Measurements from ENCODE around the gene DGKI.

The DGKI gene

DNA sequence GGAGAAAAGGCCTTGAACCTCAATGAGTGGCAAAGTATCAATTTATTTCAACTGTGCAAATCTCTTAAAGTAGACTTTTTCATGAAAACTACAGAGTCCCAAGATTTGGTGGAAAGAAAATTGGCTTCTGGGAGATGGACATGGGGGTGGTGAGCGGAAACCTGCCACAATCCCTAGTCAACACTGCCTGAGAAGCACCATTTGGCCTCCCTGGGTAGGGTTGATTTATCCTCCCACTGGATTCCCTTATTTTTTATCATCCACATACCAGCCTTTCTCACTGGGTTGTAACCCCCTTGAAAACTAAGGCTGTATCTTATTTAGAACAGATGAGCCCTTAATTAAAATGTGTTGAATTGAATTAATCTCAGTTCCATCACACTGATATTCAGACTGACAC, 401.5 kb downstream of the DGKI start:
- in situ Hi-C loops (cut with MboI; ENCODE audit: low sequenced_read_pairs), result no loop called here

DNA sequence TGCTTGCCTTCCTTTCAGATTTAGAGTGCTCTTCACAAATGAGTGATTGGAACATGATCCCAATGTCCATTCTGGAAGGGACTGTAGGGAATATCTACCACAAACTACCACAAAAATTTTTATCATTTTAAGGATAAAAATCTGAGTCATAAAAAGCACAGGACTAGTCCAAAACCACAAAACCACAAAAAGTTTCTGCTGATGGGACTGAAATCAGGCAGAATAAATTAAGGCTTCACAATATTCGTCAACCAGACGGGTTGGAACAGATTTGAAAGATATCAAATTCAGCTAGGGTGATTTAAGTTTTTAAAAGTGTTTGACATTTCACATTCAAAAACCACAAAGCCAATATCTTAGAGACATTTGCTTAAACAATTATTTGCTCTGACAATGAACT, 403.2 kb downstream of the DGKI start:
- in situ Hi-C loops (cut with MboI; ENCODE audit: low sequenced_read_pairs), result no loop called here

DNA sequence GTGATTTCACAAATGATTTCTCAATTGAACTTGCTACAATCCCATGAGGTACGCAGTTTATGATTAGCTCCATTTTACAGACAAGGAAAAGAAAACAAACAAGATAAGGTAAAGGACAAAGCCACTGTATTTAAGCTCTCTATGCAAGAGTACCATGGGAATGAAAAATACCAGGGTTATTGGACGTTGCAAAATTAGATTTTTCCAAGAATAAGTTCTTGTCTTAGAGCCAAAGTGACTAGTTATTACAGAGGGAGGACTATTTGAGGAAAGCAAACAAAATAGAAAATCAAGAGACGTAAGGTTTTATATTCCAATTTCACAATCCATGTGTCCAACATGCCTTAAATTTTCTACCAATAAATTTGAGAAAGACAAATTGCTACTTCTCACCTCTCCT, 405.3 kb downstream of the DGKI start:
- in situ Hi-C loops (cut with MboI; ENCODE audit: low sequenced_read_pairs), result no loop called here

DNA sequence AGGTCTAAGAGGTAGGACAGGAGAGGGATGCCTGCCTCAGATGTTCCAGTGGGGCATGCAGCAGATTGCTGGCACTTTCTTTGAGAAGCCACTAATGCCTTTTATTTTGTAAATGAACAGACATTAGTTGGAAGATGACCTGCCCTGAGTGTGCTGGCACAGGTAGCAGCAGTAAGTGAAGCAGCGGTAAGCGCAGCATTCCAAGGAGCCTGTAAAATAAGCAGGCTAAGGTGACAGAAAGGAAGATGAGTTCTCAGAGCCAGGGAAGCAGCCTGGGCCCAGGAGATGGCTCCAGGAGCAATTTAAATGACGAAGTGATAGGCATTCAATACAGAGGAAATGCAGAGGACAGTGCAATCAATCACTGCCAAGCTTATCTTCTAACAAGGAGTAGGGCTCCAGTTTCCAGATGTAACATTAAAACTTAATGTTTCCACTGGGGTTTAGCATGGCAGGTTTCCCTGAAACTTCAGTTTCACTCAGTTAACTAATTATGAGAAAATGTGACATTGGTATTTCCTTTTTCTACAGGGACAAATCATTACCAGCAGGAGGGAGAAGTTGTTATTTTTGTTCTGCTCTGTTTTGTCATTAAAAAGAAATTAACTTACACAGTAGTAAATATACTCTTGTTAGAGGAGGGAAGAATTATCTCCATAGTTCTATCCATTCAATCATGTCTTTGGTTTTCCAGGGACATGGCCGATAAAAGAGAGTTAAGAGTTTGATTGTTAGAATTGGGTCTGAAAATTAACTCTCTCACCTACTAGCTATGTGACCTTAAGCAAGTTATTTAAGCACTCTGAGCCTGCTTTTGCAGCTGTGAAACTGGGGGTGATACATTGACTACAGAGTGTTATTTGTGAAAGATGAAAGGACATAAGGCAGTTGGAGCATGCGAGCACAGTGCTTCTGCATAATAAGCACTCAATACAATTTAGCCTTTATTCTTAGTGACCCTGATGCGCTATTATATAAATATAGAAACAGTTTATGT, 406.6 kb downstream of the DGKI start:
- in situ Hi-C loops (cut with MboI; ENCODE audit: low sequenced_read_pairs), result no loop called here

DNA sequence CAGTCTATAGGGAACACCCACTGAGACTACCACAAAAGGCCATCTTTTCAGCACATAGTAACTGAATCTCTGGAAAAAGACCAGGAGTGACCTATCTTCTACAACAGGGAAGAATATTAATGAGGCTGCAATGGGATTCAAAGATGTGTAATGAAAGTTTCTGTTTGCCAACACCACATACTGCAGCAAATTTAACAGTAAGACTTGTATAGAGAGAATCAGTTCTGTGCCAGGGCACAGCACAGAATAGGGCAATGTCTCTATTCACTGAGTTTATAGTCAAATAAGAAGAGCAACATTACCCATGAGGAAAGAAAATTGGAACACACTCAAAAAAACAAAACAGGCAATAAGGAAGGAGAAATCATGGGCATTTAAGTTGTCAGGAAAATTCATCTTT, 411.8 kb downstream of the DGKI start:
- in situ Hi-C loops (cut with MboI; ENCODE audit: low sequenced_read_pairs), result no loop called here

DNA sequence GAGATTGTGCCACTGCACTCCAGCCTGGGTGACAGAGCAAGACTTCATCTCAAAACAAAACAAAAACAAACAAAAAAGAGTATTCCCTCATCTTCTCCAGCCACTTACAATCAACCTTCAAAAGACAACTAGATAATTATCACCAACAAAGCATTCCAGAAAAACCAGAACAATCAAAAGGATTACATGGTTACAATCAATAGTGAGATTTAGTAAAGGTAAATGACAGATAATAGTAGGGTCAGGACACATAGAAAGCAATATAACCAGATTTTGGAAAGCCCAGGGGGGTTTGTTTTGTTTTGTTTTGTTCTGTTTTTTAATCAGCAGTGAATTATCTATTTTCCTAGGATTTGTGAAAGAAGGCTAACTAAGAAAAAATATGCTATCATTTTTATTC, 412.2 kb downstream of the DGKI start:
- in situ Hi-C loops (cut with MboI; ENCODE audit: low sequenced_read_pairs), result no loop called here

DNA sequence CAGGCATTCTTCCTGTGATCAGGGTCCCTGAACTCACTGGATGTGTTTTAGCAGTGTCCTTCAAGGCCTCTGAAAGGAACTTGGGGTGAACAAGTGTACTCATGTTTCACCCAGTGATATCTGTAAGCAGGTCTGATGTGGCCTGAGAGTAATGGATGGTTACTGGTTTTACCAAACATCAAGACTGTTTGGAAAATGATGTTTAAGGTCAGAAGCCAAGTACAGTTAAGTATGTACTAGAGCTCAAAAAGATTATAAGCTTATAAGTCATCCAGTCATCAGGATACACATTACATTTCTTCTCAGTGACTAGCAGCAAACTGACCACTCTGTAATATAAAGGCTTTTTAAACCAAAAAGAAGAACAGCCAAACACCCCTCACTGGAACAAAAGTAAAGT, 423.5 kb downstream of the DGKI start:
- in situ Hi-C loops (cut with MboI; ENCODE audit: low sequenced_read_pairs), result no loop called here

DNA sequence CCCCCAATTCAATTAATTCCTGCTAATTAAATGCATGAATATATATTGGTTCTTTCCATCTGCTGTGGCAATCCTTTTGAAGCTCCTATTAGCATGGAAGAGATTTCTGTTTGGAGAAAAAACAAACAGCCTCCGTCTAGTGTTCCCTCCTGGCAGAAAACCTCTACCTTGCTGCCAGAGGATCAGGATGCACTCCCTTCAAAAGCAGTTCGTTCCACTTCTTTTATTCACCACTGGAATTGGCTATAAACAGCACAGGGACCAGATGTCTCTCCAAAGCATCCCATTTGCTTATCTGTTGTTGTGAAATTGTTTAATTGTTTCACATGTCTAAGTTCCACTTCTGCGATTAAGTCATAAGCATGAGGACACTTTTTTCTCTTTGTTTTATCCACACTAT, 425.4 kb downstream of the DGKI start:
- in situ Hi-C loops (cut with MboI; ENCODE audit: low sequenced_read_pairs), result no loop called here

DNA sequence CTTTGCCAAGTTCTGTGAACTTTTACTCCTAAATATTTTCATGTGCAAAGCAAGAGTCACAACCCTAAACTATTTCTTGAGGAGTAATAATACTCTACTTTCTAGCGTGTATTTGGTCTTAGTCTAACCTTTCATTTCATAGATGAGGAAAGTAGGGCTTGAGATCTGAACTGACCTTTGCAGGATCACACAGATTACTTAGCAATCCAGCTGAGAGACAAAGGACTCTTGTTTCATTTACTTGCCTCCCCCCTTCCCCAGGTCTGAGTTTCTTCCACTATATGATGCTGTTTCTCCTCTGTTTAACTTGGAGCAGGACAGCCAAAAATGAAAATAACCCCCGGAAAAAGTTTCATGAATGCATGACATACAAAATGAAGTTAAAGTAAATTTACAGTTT, 427.9 kb downstream of the DGKI start:
- in situ Hi-C loops (cut with MboI; ENCODE audit: low sequenced_read_pairs), result no loop called here

DNA sequence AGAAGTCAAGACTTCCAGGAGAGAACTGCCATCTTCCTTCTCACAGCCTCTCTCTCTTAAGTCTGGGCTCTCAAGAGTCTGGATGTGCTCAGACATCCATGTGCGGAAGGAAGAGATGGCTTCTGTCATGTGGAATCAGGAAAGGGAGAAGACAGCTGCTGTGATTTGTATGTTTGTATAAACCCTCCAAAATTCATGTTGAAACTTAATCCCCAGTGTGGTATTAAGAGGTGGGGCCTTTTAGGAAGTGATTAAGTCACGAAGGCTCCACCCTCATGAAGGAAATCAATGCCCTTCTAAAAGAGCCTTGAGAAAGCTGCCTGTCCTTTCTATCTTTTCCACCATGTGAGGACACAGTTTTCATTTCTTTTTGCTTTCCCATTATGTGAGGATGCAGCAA, 429.3 kb downstream of the DGKI start:
- in situ Hi-C loops (cut with MboI; ENCODE audit: low sequenced_read_pairs), result no loop called here

DNA sequence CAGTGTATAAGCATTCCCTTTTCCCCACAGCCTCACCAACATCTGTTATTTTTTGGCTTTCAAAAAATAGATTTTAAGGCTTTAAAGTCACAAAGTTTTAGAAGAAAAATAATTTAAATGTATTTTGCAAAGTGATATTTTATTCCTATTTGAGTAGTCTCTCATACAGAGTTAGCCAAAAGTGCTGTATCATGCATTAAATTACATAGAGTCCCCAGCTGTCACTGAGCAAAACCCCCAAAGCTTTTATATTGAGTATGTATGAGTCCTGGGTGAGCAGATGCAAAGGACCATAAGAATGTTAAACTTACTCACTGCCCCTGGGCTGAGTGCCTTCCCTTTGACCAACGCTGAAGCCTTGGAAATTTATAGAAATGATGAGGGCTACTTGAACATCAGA, 432.9 kb downstream of the DGKI start:
- in situ Hi-C loops (cut with MboI; ENCODE audit: low sequenced_read_pairs), result no loop called here

DNA sequence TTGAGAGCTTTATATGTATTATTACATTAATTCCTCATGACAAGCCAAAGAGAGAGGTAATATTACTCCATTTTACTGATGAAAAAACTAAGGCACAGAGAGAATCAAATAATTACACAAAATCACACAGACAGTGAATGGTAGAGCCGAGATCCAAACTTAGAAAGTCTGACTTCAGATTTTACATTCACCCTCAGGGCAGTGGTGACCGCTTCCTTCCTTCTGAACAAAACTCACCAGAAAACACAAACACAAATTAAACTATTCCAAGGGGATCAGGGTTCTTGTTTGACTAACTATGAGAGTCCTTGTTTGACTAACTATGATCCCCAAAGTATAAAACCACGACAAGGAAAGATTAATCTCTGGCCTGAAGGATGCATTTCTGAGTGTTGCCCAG, 435.3 kb downstream of the DGKI start:
- in situ Hi-C loops (cut with MboI; ENCODE audit: low sequenced_read_pairs), result no loop called here

DNA sequence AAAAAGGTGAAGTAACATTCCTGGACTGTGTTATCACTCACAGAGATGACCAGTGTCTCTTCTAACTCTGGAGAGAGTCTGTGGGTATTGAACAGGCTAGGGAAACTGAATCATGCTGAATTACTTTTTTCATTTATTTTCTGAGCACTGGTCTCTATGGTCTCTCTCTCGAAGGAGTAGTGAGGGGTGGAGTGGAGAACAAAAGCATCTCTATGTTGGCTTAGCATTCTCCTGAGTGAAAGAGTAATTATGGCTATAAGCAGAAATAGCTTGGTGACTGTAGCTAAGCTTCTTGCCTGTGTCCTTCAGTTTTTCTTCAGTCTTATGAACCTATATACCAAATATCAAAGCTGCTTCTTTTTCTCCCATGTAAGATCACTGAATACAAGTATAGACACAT, 438.6 kb downstream of the DGKI start:
- in situ Hi-C loops (cut with MboI; ENCODE audit: low sequenced_read_pairs), result no loop called here

DNA sequence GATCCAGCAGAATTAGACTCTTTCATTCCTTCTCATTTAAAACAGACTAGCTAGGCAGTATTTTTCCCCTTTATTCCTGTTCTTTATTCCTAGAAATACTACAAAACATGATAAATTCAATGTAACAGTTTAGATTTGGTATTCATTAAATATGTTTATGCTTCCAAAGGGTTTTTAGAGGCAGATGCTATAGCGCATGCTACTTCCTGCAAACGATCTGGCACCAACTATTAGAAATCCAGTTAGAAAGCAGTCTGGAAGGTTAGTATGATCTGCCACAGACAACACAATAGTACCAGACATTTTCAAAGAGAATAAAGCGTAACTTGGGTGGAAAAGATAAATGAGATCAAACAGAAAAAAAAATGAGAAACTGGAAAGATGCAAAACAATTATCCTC, 439.7 kb downstream of the DGKI start:
- in situ Hi-C loops (cut with MboI; ENCODE audit: low sequenced_read_pairs), result no loop called here

DNA sequence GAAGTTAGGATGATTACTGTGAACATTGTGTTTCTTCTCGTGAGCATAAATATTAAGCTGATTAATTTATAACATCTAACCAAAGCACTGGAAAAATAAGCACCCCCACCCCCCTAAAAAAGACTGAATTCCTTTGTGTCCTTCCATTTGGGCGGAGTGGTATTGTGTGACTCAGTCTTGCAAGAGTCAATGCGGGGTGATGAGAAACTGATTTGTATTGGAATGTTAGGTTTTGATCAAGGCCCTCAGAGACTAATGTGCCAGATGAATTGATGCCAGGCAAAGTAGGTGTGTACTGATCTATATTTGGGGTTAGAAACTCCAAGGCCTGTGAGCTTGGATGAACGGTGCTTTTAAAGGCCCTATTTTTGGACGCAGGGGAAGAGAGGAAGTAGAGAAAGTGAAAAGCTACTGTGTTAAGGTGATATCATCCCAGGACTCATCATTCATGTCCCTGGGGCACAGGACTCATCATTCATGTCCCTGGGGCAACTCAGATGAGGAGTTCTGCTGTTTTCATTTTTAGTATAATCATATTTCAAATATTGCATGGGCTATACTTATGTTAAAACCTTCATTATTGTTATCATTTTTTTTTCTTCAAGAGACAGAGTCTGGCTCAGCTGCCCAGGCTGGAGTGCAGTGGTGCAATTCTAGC, 442.0 kb downstream of the DGKI start:
- in situ Hi-C loops (cut with MboI; ENCODE audit: low sequenced_read_pairs), result no loop called here

DNA sequence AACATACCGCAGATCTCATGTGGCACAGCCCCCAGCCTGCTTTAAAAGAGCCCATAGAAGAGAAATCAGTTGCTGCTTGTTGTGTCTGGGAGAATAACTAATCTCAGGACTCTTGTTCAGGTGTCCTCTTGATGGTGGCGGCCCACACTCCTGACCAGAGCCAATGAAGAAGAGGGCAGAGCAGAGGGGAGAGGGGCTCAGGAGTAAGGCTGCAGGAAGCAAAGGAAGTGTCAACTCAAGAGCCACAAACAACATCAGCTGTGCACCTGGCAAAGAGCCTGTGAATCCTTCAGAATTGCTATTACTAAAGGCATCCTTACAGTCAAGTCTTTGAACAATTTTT, 443.4 kb downstream of the DGKI start:
- in situ Hi-C loops (cut with MboI; ENCODE audit: low sequenced_read_pairs), result no loop called here

DNA sequence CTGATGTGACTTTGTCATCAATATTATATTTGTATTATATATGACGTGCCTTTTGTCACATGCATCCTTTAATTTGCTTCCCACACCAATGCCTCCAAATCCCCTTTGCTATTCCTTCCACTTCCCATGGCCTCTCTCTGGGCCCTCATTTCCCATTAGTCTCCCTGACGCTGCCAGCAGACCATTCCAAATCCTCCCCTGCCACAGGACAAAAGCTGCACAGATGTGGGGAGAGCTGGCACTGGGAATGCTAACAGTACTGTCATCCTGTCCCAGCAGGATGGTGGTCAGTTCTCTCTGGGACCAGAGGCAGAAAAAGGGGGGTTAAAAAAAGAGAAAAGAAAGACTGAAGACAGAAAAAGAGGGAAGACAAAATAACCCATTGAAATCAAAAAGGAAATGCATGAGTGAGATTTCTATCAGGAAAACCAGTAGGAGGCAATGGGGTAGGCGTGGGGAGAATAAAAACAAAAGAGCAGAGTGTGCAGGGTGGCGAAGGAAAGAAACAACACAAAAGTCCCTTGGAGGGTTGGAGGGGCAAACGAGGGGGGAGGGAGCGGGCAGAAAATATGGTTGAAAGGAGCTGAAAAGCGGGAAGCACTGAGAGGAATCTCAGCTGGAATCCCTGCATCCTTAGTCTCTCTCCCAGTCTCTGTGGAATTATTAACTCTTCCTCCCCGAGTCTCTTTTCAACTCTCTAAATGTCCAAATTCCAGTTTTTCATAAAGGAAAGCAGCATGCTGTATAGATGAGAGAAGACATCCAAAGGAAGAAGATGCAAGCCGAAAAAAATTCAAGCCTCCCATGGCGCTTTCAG, 444.0 kb downstream of the DGKI start:
- in situ Hi-C loops (cut with MboI; ENCODE audit: low sequenced_read_pairs), result no loop called here

DNA sequence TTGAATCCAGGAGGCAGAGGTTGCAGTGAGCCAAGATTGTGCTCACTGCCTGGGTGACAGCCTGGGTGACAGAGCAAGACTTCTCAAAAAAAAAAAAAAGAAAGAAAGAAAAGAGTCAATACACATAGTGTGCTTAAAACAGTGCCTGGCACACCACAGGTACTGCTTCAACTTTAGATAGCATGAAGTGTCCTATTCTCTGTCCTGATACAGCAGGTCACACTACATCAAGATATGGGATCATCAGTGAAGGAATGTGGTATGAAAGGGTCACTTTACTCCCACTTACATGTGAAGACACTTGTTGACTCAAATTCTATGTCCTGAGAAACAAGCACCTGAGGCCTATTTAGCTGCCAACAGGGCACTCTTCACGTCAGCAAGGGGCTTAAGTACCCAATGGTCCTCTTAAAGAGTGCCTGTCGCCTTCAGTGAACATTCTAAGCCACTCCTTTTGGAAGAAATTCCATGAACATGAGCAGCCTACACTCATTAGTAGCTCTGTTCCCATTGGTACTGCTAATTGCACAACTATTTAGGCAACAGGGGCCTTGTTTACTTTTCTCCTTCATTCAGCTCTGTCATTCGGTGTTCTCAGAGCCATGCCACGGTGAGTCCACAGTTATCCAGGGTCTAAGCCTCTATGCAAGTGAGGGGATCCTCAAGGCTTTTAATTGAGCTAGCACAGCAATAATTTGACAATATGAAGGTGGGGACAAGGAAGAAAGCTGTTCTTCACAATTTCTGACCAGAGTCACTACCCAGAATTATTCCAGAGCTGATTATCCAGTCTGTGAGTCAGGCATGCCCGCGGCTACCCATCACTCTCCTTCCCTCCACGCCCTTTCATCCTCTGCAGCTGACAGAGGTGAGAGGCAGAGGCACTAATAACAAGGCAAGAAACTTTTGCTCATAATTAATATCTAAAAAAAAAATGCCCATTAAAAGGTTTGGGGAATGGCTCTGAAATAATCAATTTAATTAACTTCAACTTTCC, 446.6 kb downstream of the DGKI start:
- in situ Hi-C loops (cut with MboI; ENCODE audit: low sequenced_read_pairs), result no loop called here

DNA sequence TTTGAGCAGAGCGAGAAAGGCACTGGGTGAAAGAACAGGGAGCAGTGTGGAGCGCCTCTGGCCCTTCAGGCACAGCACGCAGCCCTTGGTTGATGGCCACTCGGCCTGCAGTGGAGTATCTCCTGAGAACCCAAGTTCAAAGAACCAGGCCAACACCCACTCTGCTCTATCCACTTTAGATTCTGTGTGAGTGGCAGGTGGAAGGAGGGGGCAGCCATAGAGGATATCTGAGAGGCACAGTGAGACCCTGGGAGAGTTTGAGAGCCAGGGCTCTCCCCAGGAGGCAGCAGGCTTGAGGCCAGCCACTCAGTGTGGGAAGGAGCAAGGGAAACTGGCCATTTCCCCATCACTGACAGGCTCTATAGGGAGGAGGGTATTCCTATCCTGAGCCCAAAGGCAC, 450.7 kb downstream of the DGKI start:
- in situ Hi-C loops (cut with MboI; ENCODE audit: low sequenced_read_pairs), result no loop called here

DNA sequence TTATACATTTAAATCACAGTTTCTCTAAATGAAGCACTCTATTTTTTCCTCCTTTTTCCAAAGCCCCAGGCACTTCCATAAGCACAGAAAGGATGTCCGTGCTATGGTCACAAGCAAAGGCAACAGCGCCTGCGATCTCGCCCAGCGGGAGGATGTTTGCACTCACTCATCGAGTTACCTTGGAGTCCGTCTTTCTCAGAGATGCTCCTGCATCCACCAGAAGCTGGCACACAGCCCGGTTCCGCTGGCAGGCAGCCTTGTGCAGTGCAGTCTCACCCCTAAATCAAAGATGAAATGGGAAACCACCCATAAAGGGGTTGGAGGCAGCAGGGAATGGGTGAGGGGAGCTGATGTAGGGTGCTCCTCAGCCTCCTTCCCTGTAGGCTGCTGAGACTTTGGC, 451.4 kb downstream of the DGKI start:
- in situ Hi-C loops (cut with MboI; ENCODE audit: low sequenced_read_pairs), result no loop called here

Measured in HL-60/S4 treated with phorbol 12-myristate 13-acetate at 8.2 ng/mL for 4 days and 3 days (cell line).